Stimulated activated naive CD8-positive, alpha-beta T cell treated with anti-CD3 and anti-CD28 coated beads, Interleukin-15, Interleukin-2, amounts not matched to agents 100 U/mL and 50 U/mL, for 24 hours (primary cell): Measurements from ENCODE around the gene RPL28.

Experiments
- ATAC-seq: fragments of 150-1000 bp; cut with Tn5 transposase; one replicate; pipeline ENCODE4 v1.10.0; 2021
- DNase-seq: peaks from one replicate; pipeline ENCODE4 v3.0.0; 2021

RPL28 gene

DNA sequence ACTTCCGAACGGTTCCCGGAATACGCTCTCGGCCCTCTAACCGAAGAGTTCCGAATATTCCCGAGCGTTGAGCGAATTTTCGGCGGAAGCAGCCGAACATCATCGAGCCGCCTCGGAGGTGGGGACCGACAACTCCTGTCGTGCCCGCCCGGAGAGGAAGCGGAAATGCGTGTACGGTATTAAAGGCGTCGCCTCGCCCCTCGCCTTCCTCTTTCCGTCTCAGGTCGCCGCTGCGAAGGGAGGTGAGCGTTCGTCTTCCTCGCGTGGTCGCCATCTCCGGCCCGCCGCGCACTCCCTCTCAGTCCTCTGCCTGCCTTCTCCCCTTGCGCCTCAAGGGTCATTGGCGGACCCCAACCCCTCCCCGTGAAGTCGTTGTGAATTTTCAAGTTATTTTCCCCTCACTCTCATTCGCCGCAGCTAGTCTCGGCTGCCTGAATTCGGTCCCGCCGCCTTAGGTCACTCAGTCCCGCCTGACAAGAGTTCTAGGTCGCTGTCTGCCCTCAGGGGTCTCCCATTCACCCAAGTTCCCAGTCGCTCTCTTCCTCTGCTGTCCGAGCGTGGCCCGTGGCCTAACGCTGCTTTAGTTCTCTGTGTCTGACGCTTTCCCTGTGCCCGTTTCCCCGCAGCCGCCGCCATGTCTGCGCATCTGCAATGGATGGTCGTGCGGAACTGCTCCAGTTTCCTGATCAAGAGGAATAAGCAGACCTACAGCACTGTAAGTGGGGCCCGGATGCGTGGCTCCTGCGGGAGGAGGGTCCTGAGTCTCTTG lies at the start of gene RPL28:
Gene RPL28, plus strand, starts transcription at position 209 of the 769 bp plus-strand sequence. Its CDS starts 426 bp downstream, at position 635.
- DNase-seq (peak; percentile 98), ATAC-seq (peak; percentile 63)

DNA sequence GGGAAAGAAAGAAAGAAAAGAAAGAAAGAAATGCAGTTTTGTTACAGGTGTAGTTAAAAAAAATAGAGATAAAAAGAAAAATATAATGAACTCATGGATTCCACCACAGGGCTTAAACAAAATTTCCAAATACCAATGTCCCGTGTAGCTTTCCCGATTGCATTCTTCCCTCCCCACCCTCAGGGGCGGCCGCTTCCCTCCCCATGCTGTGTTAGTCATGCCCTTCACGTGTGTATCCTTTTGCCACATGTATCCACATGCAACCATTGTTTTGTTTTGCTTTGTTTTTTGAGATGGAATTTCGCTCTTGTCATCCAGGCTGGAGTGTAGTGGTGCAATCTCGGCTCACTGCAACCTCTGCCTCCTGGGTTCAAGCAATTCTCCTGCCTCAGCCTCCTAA lies 49.6 kb upstream of the RPL28 start:
- ATAC-seq (no peak), DNase-seq (no peak)

- ATAC-seq = peak; percentile 87
- peak; percentile 100 for DNase-seq
Measured at GRCh38 chr19:55339105-55339888, 46.4 kb upstream of the RPL28 start, which contains the start of gene KMT5C. Gene KMT5C, plus strand, starts transcription at chr19:55339876. Its CDS starts 2,061 bp downstream, at chr19:55341937.

DNA sequence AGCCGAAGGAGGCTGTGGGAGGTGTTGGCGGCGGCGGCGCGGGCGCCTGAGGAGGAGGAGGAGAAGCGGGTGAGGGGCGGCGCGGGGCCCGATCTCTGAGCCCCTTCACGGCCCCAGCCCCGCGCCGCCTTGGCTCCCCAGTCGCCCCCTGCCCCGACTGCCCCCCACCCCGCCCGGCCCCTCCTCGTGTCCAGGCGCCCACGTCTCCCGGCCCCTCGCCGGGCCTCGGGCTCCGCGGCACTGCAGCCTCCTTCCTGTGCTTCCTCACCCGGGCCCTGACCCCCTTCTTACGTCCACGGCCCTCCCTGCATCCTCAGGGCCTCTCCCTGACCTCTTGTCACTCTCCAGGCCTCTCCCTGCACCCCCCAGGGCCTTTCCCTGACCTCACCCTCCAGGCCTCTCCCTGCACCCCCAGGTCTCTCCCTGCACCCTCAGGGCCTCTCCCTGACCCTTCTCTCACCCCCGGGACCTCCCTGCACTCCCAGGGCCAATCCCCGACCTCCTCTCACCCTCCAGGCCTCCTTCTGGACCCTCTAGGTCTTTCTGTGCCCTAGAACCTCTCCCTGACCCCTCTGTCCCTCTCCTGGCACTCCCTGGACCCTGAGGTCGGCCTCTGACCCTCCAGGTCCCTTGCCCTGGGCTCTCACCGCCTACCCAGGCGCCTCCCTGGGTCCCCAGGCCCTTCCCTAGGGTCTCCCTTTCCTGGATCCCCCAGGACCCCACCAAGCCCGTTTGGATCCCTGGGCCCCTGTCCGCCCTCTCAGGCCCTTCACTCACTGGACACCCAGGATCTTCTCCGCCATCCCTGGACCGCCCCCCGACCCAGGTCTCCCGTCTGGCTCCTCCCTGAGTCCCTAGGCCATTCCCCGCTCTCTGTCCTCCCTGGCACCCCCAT lies 45.6 kb upstream of the RPL28 start:
- DNase-seq (peak; percentile 53), ATAC-seq (no peak)

- ATAC-seq (no peak), DNase-seq (peak; percentile 48)
Measured at GRCh38 chr19:55340784-55341147, 45.0 kb upstream of the RPL28 start.

DNA sequence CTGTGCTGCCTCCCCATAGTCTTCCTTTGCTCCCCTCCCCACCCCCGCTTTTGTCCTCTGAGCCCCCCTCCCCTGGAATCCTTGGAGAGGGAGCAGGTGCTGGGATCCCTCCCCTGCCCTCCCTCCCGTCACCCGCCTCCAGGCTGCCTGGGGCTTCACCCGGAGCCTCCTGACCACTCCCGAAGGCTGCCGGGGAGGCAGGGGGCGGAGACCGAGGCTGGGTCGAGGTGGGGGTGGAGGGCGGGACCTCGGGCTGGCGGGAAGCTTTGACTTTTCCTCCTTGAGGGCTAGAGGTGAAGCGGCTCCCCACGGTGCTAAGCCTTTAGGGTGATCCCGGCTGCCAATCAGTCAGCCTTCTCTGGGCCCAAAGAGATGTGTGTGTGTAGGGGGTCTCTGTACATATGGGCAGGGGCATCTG lies 44.6 kb upstream of the RPL28 start:
- ATAC-seq = peak; percentile 3
- DNase-seq = peak; percentile 85

GRCh38 chr19:55341595-55342531 lies 43.9 kb upstream of the RPL28 start:
- DNase-seq (no peak), ATAC-seq (no peak)

GRCh38 chr19:55344444-55344843 lies 41.3 kb upstream of the RPL28 start:
- no peak for ATAC-seq
- no peak for DNase-seq

- ATAC-seq = no peak
- DNase-seq = no peak
Measured at GRCh38 chr19:55345101-55345817, 40.5 kb upstream of the RPL28 start.

DNA sequence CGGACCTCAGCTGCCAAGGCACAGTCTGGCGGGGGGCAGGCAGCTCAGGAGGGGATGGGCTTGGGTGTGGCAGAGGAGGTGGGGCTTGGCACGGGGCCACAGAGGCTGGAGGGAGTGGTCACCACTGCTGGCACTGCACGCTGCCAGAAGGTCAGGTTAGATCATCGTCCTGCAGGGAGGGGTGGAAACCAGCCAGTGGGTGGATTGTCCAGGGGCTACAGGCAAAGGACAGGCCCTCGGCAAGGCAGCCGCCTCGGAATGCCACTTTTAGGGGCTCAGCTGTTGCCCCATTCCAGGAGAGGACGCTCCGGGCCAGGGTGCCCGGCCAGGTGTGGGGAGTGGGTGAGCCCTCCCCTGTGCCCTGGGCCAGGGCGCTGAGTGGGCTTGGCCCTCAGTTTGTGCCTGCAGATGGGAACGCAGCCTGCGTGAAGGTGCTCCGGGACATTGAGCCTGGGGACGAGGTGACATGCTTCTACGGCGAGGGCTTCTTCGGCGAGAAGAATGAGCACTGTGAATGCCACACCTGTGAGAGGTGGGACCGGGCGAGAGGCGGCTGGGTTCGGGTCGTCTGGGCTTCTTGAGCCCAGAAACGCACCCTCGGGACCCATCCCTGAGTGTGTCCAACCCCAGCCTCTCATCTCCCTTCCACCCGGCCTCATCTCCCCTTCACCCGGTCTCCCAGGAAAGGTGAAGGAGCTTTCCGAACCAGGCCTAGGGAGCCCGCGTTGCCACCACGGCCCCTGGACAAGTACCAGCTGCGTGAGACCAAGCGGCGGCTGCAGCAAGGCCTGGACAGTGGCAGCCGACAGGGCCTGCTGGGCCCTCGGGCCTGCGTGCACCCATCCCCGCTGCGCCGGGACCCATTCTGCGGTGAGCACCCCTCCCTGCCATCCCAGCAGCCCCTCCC lies 39.7 kb upstream of the RPL28 start:
- DNase-seq = no peak
- no peak for ATAC-seq

DNA sequence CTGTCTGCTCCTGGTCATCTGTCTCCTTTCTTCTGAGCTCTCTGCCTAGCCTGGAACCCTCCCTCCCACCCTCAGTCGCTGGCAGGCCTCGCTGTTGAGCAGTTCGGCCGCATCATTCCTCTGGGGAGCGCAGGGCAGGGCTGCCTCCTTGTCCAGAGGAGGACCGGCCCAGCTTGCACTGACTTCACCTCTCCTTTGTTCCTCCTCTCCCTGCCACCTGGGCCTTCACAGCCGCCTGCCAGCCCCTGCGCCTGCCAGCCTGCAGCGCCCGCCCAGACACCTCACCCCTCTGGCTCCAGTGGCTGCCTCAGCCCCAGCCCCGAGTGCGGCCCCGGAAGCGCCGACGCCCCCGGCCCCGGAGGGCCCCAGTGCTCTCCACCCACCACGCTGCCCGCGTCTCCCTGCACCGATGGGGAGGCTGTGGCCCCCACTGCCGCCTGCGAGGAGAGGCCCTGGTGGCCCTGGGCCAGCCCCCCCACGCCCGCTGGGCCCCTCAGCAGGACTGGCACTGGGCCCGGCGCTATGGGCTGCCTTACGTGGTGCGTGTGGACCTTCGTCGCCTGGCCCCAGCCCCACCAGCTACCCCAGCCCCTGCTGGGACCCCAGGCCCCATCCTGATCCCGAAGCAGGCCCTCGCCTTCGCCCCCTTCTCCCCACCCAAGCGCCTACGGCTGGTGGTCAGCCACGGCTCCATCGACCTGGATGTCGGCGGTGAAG lies 38.8 kb upstream of the RPL28 start:
- no peak for ATAC-seq
- DNase-seq = no peak

DNA sequence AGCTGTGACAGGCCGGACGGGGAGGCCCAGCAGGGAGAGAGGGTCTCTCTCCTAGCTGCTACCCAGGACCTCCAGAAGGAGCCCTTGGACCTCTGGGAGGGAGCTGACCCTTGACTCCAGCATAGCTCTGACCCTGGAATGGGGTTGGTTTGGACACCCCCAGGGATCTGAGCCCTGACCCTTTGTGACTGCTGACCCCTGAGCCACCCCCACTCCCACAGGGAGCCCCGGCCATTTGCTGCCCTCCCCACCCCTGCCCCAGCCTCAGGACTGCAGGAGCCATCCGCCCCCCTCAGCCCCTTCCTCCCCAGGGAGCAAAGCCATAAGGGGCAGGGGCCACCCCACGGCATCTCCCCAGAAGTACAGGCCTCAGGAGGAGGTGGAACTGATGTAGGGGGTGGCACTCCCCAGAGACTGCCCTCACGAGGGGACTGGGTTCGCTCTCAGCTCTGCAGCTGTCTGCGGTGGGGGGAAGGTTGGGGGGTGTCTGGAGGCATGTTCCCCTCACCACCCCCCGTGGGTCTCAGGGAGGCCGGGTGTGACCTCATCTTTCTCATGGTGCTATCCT lies 38.2 kb upstream of the RPL28 start:
- DNase-seq (no peak), ATAC-seq (no peak)

- DNase-seq (no peak), ATAC-seq (no peak)
Measured at GRCh38 chr19:55348317-55349034, 37.3 kb upstream of the RPL28 start.

DNA sequence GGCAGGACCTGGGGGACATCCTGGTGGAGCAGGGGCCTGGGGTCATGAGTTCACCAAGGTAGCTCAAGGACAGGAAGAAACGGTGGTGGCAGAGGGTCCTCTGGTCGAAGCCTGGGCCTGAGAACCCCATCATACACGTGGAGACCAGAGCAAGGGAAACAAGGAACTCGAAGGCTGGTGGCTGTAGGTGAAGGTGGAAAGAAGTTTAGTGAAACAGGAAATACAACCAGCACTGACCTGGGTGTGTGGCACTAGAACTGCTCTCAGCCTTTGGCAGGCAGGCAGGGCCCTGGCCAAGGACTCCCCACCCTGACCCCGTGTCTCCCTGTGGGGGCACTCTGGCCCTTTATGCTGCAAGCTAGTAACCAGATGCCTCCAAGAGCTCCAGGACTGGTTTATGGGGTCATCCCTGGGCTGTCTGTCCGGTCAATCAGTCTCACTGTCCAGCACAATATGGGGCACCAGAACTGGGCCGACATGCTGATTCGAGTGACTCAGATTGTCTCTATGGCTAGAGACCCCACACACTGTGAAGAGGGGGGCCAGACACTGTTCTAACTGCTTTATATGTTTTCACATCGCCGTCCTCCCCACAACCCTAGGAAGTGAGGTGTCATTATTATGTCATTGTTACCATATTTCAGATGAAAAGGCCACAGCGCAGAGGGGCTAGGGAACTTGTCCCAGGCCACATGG lies 35.0 kb upstream of the RPL28 start:
- ATAC-seq = no peak
- DNase-seq = no peak

DNA sequence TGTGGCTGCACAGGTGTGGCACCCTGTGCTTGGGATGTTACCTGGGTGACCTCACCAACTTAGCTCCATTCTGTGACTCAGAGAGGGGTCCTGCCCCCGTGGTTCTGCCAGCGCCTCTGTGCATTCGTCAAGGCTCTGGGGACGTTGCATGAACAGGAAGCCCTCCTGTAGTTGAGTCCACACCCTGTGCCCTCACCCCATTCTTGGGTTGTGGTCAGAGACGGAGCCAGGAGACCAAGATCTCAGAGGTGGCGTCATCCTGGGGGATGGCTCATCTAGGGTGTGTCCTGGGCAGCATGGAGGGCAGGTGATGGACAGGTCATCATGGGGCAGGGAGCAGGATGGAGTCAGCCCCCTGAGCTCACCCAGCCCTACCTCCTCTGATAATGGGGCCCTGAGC lies 33.7 kb upstream of the RPL28 start:
- ATAC-seq (no peak), DNase-seq (no peak)

DNA sequence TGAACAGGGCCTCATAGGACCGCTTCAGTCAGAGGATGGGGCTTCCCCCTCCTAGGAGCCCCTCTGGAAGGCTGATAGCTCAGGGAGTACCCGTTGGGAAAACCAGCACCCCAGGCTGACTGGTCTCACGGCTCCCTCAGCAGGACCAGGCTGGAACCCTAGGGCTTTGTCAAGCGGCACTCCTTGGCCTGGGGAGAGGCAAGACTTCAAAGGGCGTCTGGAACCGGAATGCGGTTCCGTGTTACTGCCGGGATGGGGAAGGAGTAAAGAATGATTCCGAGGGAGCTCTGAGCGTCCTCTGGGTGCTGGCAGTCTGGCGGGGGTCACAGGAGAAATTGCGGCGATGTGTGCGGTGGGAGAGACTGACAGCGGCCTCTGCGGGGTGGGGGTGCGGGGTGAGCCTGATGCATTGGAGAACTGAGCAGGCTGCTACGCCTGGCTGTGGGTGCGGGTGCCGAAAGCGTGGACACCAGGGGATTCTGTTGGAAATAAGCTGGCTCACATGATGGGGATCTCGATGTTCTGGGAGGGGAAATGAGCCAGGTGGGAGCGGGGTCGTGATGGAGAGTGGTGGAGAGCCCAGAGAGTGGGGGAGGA lies 33.1 kb upstream of the RPL28 start:
- ATAC-seq (no peak), DNase-seq (no peak)

DNA sequence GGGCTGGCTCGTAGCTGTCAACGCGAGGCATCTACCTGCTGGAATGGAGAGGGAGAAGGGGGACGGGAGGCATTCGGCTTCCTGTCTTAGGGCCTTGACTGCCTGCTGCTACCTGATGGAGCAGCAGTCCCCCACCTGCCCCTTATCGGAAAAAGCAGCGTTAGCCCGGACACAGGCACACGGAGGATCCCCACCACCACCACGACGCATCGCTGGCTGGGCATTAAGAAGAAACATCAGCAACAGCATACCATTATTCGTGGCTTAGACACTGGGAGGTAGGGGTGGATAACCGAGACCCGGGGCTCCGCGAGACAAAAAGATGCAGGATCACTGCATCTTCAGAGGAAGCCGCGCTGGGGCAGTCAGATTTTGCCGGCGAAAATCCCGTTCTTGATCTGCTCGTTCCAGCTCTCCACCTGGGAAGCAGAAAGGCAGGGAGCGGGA lies 32.4 kb upstream of the RPL28 start:
- no peak for ATAC-seq
- no peak for DNase-seq
